ENCODE results near the gene NTN3. TPM values are rescaled to one million over a fixed set of nuclear protein-coding genes. Genes with fewer than 3 reads are reported as not detected.

The NTN3 gene
- total RNA-seq, 1 donor from 2014 or later: 17.9 TPM

GRCh38 chr16:2485811-2486507, 14.9 kb downstream of the NTN3 start:
- H3K27ac Mint-ChIP-seq: no peak overlapping the region
- H3K4me1 Mint-ChIP-seq: peaks cover 26% of the 10 kb centered on the region
- no peaks in the 10 kb centered on the region for H3K9me3 Mint-ChIP-seq

GRCh38 chr16:2486645-2487516, 15.8 kb downstream of the NTN3 start:
- no peaks in the 10 kb centered on the region for H3K9me3 Mint-ChIP-seq
- no peak for TF ChIP-seq CTCF (IDR thresholded peaks at IDR 0.05; ENCODE audit: unreplicated experiment)
- H3K27me3 Mint-ChIP-seq (ENCODE audit: low read depth): no peaks in the 10 kb centered on the region
- peaks cover 26% of the 10 kb centered on the region for H3K4me1 Mint-ChIP-seq
- peak overlapping the region; percentile 23 for H3K27ac Mint-ChIP-seq
- H3K4me3 Mint-ChIP-seq: no peak overlapping the region
- DNase-seq (ENCODE audit: low spot score in 2 of 2, unreplicated experiment in 2 of 2): no peak
- H3K36me3 Mint-ChIP-seq: no peaks in the 10 kb centered on the region

More at GRCh38 chr16:2485811-2486507, 14.9 kb downstream of the NTN3 start:
- Mint-ChIP-seq H3K4me3 (no peak overlapping the region), H3K27me3 (ENCODE audit: low read depth) (no peaks in the 10 kb centered on the region), H3K36me3 (no peaks in the 10 kb centered on the region)
- DNase-seq (ENCODE audit: low spot score in 2 of 2, unreplicated experiment in 2 of 2): no peak
- TF ChIP-seq CTCF (IDR thresholded peaks at IDR 0.05; ENCODE audit: unreplicated experiment): no peak

- H3K36me3 Mint-ChIP-seq: no peaks in the 10 kb centered on the region
- H3K4me3 Mint-ChIP-seq: no peak overlapping the region
- H3K9me3 Mint-ChIP-seq: no peaks in the 10 kb centered on the region
- peak overlapping the region; percentile 23 for H3K27ac Mint-ChIP-seq
- no peak for DNase-seq (ENCODE audit: low spot score in 2 of 2, unreplicated experiment in 2 of 2)
- no peaks in the 10 kb centered on the region for H3K27me3 Mint-ChIP-seq (ENCODE audit: low read depth)
- no peak for TF ChIP-seq CTCF (IDR thresholded peaks at IDR 0.05; ENCODE audit: unreplicated experiment)
- peaks cover 26% of the 10 kb centered on the region for H3K4me1 Mint-ChIP-seq
These were observed 16.4 kb downstream of the NTN3 start for GRCh38 chr16:2487517-2487842.

GRCh38 chr16:2487903-2488531, 16.9 kb downstream of the NTN3 start:
- Mint-ChIP-seq H3K4me3 (no peak overlapping the region), H3K27ac (no peak overlapping the region), H3K9me3 (no peaks in the 10 kb centered on the region), H3K27me3 (ENCODE audit: low read depth) (no peaks in the 10 kb centered on the region), H3K4me1 (peaks cover 21% of the 10 kb centered on the region), H3K36me3 (no peaks in the 10 kb centered on the region)
- DNase-seq (ENCODE audit: low spot score in 2 of 2, unreplicated experiment in 2 of 2): no peak
- TF ChIP-seq CTCF (IDR thresholded peaks at IDR 0.05; ENCODE audit: unreplicated experiment): no peak

- Mint-ChIP-seq H3K27me3 (ENCODE audit: low read depth) (no peaks in the 10 kb centered on the region), H3K36me3 (no peaks in the 10 kb centered on the region), H3K4me3 (no peak overlapping the region), H3K4me1 (peaks cover 21% of the 10 kb centered on the region), H3K9me3 (no peaks in the 10 kb centered on the region), H3K27ac (no peak overlapping the region)
- no peak for TF ChIP-seq CTCF (IDR thresholded peaks at IDR 0.05; ENCODE audit: unreplicated experiment)
- no peak for DNase-seq (ENCODE audit: low spot score in 2 of 2, unreplicated experiment in 2 of 2)
These were observed 18.5 kb downstream of the NTN3 start for GRCh38 chr16:2489581-2489980.
